ENCODE results near the gene AATK. TPM values are rescaled to one million over a fixed set of nuclear protein-coding genes. Genes with fewer than 3 reads are reported as not detected.

Gene AATK
- total and polyA plus RNA-seq, 2 donors (not counting 3 experiments of a cell fraction or from before 2014, with no cell fraction given) = 0.69 to 1.00 TPM

- no peak for DNase-seq (ENCODE audit: low read depth, low spot score)
- Histone ChIP-seq H3K9ac (replicated peaks; ENCODE audit: extremely low read depth, insufficient read depth, low read length) (no peak overlapping the region), H3K9me1 (replicated peaks; ENCODE audit: control insufficient read depth, extremely low read depth, insufficient read depth, low read length) (no peaks in the 10 kb centered on the region), H3K36me3 (ENCODE audit: control insufficient read depth in 2 of 2, extremely low read depth in 1 of 2, insufficient read depth in 2 of 2, low read length in 2 of 2) (no peaks in the 10 kb centered on the region), H3K79me2 (ENCODE audit: control insufficient read depth, insufficient read depth, low read length) (no peaks in the 10 kb centered on the region), H4K20me1 (replicated peaks; ENCODE audit: control insufficient read depth, extremely low read depth, insufficient read depth, low read length) (no peaks in the 10 kb centered on the region), H3K27me3 (ENCODE audit: control insufficient read depth in 2 of 2, insufficient read depth in 2 of 2, low read length in 2 of 2) (no peaks in the 10 kb centered on the region), H3K27ac (ENCODE audit: insufficient read depth, low read depth, low read length) (no peak overlapping the region), H2AFZ (ENCODE audit: low read depth, low read length) (no peak overlapping the region), H3K4me3 (replicated peaks in 1 of 3; ENCODE audit: insufficient read depth in 1 of 3, low read depth in 1 of 3, low read length in 3 of 3) (no peak overlapping the region), H3K9me3 (replicated peaks; ENCODE audit: control insufficient read depth, insufficient read depth, low read length) (no peaks in the 10 kb centered on the region), H3K4me2 (ENCODE audit: insufficient read depth, low read length) (no peak overlapping the region), H3K4me1 (ENCODE audit: control insufficient read depth, extremely low read depth, insufficient read depth, low read length) (no peaks in the 10 kb centered on the region)
- no TSS peak for BruUV-seq (replicated peaks)
- dilution Hi-C loops (cut with MboI; ENCODE audit: extremely low pct_ligation_motif_present, low sequenced_read_pairs) = no loop called here
- CTCF ChIA-PET = no interaction called here
- TF ChIP-seq GATA2 (IDR thresholded peaks at IDR 0.05; ENCODE audit: insufficient read depth, insufficient read length, low read depth, low read length) = no peak
- no peak for TF ChIP-seq POLR2AphosphoS5 (IDR thresholded peaks at IDR 0.05; ENCODE audit: insufficient read depth, low read depth, low read length)
- TF ChIP-seq JUN (IDR thresholded peaks at IDR 0.05; ENCODE audit: borderline replicate concordance, insufficient read depth, insufficient read length, low read depth) = no peak
- TF ChIP-seq FOS (IDR thresholded peaks at IDR 0.05; ENCODE audit: borderline replicate concordance, insufficient read depth, low read length) = no peak
- TF ChIP-seq EZH2 (IDR thresholded peaks at IDR 0.05; ENCODE audit: borderline replicate concordance, low read depth, low read length, severe bottlenecking) = no peak
- no peak for TF ChIP-seq MYC (IDR thresholded peaks at IDR 0.05; ENCODE audit: low read depth, low read length)
- TF ChIP-seq CTCF (IDR thresholded peaks at IDR 0.05; ENCODE audit: extremely low read depth in 1 of 2, insufficient read depth in 1 of 2, low read depth in 1 of 2, low read length in 2 of 2) = no peak
- no peak for TF ChIP-seq MAX (IDR thresholded peaks at IDR 0.05; ENCODE audit: insufficient read depth, insufficient read length)
- no peak for TF ChIP-seq POLR2A (IDR thresholded peaks at IDR 0.05; ENCODE audit: low read depth, low read length)
- no peak for FAIRE-seq
- intact Hi-C loops (cut with micrococcal nuclease) = no loop called here
- POLR2A ChIA-PET = no interaction called here
These were observed 96.8 kb downstream of the AATK start for GRCh38 chr17:81069135-81069645.

All from endothelial cell of umbilical vein (primary cell).